ENCODE data around the gene SPAG16. TPM values are rescaled to one million over a fixed set of nuclear protein-coding genes. Genes with fewer than 3 reads are reported as not detected.
A peak's percentile ranks its signal among the peaks of the same experiment; 100 is the strongest.

The SPAG16 gene
- total RNA-seq, 1 experiment from 2014 or later, result 21.5 TPM

DNA sequence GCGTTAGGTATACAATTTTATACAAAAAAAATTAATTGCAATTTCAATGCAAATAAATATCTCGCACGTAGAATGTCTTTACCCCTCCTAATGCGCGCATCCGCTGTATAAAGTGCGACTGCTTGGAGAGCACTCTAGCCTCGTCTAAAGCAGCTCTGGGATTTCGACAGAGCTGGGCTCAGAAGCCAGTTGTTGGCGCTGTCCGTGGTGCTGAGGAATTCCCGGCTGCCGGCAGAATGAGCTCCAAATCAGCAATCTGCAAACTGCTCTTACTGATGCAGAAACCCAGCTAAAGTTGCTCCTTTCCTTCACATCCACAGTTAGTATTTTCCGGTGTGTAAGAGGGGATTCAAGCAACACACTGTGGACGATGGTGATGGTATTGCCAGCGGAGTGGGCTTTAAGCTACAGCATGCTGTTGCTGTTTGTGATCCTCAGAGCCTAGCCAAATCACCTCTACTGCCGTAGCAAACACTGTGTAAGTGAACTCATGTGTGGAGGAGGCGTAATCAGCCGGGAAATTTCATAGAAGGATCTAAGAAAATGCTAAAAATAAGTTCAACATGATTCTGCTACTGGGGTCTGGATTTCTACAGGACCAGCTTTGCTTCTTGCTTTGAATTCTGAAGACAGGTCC is 1126.8 kb downstream of the SPAG16 start, which contains the start of gene VWC2L:
VWC2L (plus strand) TSS at position 137 of the 637 bp plus-strand sequence. CDS start 3,140 bp downstream, outside the sequence.
- no peak within 1 kb of the TSS for H3K27ac Mint-ChIP-seq (ENCODE audit: unreplicated experiment)
- Histone ChIP-seq H3K9me3 (no peaks in the 10 kb centered on the region), H3K36me3 (ENCODE audit: control insufficient read depth, insufficient read depth, low read length) (no peaks in the 10 kb centered on the region), H3K4me1 (no peaks in the 10 kb centered on the region), H3K4me3 (ENCODE audit: low read depth, low read length) (no peak within 1 kb of the TSS), H3K27me3 (replicated peaks; ENCODE audit: control insufficient read depth, insufficient read depth, low read length) (no peaks in the 10 kb centered on the region)
- no peaks in the 10 kb centered on the region for H3K36me3 Mint-ChIP-seq (ENCODE audit: insufficient read depth, unreplicated experiment)
- H3K9me3 Mint-ChIP-seq (ENCODE audit: unreplicated experiment), result no peaks in the 10 kb centered on the region
- ChIA-PET POLR2A (interaction anchor here (0.6 kb wide), 1 partner anchor 557 kb away, joined by 3 read pairs; no protein-coding TSS in a partner anchor), CTCF (no interaction called here)
- no peak within 1 kb of the TSS for H3K4me3 Mint-ChIP-seq (ENCODE audit: unreplicated experiment)
- DNase-seq, result peak; percentile 75 to 84
- BruUV-seq (replicated peaks), result no TSS peak
- intact Hi-C loops (cut with micrococcal nuclease; ENCODE audit: unreplicated experiment), result loop anchor here (1.0 kb wide), 1 partner anchor 30 kb away; no protein-coding TSS in a partner anchor
- no peaks in the 10 kb centered on the region for H3K27me3 Mint-ChIP-seq (ENCODE audit: insufficient read depth, unreplicated experiment)
- H3K4me1 Mint-ChIP-seq (ENCODE audit: low read depth, unreplicated experiment), result no peaks in the 10 kb centered on the region
- TF ChIP-seq, protein P1, sequence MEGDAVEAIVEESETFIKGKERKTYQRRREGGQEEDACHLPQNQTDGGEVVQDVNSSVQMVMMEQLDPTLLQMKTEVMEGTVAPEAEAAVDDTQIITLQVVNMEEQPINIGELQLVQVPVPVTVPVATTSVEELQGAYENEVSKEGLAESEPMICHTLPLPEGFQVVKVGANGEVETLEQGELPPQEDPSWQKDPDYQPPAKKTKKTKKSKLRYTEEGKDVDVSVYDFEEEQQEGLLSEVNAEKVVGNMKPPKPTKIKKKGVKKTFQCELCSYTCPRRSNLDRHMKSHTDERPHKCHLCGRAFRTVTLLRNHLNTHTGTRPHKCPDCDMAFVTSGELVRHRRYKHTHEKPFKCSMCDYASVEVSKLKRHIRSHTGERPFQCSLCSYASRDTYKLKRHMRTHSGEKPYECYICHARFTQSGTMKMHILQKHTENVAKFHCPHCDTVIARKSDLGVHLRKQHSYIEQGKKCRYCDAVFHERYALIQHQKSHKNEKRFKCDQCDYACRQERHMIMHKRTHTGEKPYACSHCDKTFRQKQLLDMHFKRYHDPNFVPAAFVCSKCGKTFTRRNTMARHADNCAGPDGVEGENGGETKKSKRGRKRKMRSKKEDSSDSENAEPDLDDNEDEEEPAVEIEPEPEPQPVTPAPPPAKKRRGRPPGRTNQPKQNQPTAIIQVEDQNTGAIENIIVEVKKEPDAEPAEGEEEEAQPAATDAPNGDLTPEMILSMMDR (IDR thresholded peaks at IDR 0.05; ENCODE audit: insufficient read depth in 1 of 2, low read depth in 1 of 2, low read length in 1 of 2, severe bottlenecking in 1 of 2, unreplicated experiment in 1 of 2), result no peak

DNA sequence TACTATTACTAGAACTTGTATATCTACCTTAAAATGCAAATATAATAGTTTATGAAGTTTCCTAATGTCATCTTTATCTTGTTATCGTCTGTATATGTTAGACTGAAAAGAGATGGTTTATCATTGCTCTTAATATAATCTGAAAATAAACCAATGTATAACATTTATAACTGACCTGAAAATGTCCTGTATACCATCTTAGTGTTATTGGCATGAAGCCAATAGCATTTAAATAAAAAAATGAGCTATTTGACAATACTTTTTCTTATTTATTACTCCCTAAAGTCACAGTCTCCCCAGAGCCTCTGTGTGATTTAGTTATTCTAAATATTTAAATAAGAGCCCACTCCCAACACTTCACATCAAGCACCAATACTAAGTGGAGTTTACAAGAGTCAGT is 1128.4 kb downstream of the SPAG16 start:
- POLR2A ChIA-PET, result no interaction called here
- TF ChIP-seq, protein P1 (IDR thresholded peaks at IDR 0.05; ENCODE audit: insufficient read depth in 1 of 2, low read depth in 1 of 2, low read length in 1 of 2, severe bottlenecking in 1 of 2, unreplicated experiment in 1 of 2), result no peak
- no TSS peak for BruUV-seq (replicated peaks)
- Histone ChIP-seq H3K4me1 (no peaks in the 10 kb centered on the region), H3K4me3 (ENCODE audit: low read depth, low read length) (no peak overlapping the region), H3K9me3 (no peaks in the 10 kb centered on the region), H3K36me3 (ENCODE audit: control insufficient read depth, insufficient read depth, low read length) (no peaks in the 10 kb centered on the region), H3K27me3 (replicated peaks; ENCODE audit: control insufficient read depth, insufficient read depth, low read length) (no peaks in the 10 kb centered on the region)
- Mint-ChIP-seq H3K36me3 (ENCODE audit: insufficient read depth, unreplicated experiment) (no peaks in the 10 kb centered on the region), H3K27me3 (ENCODE audit: insufficient read depth, unreplicated experiment) (no peaks in the 10 kb centered on the region), H3K4me1 (ENCODE audit: low read depth, unreplicated experiment) (no peaks in the 10 kb centered on the region), H3K4me3 (ENCODE audit: unreplicated experiment) (no peak overlapping the region), H3K27ac (ENCODE audit: unreplicated experiment) (no peak overlapping the region), H3K9me3 (ENCODE audit: unreplicated experiment) (no peaks in the 10 kb centered on the region)
- intact Hi-C loops (cut with micrococcal nuclease; ENCODE audit: unreplicated experiment), result no loop called here
- no peak for DNase-seq
- CTCF ChIA-PET, result no interaction called here

DNA sequence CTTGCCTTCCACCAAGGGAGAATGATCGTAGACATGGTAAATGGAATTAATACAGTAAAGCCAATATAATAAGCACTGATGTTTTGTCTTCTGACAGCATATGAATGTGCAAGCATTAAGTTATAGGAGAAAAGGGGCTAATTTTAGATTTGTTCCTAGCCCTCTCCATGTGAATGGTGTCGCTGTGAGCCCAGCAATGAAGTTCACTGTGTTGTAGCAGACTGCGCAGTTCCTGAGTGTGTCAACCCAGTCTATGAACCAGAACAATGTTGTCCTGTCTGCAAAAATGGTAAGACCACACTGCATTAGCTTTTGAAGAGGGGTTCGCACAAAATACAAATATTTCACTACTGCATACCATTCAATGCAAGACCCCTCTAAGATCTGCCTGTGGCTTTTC is 1152.2 kb downstream of the SPAG16 start:
- Histone ChIP-seq H3K36me3 (ENCODE audit: control insufficient read depth, insufficient read depth, low read length) (no peaks in the 10 kb centered on the region), H3K4me1 (no peaks in the 10 kb centered on the region), H3K4me3 (ENCODE audit: low read depth, low read length) (no peak overlapping the region), H3K9me3 (no peaks in the 10 kb centered on the region), H3K27me3 (replicated peaks; ENCODE audit: control insufficient read depth, insufficient read depth, low read length) (no peaks in the 10 kb centered on the region)
- no TSS peak for BruUV-seq (replicated peaks)
- intact Hi-C loops (cut with micrococcal nuclease; ENCODE audit: unreplicated experiment), result no loop called here
- Mint-ChIP-seq H3K27me3 (ENCODE audit: insufficient read depth, unreplicated experiment) (peaks cover 3% of the 10 kb centered on the region), H3K4me3 (ENCODE audit: unreplicated experiment) (no peak overlapping the region), H3K9me3 (ENCODE audit: unreplicated experiment) (no peaks in the 10 kb centered on the region), H3K4me1 (ENCODE audit: low read depth, unreplicated experiment) (no peaks in the 10 kb centered on the region), H3K36me3 (ENCODE audit: insufficient read depth, unreplicated experiment) (no peaks in the 10 kb centered on the region), H3K27ac (ENCODE audit: unreplicated experiment) (no peak overlapping the region)
- ChIA-PET CTCF (no interaction called here), POLR2A (no interaction called here)
- TF ChIP-seq, protein P1 (IDR thresholded peaks at IDR 0.05; ENCODE audit: insufficient read depth in 1 of 2, low read depth in 1 of 2, low read length in 1 of 2, severe bottlenecking in 1 of 2, unreplicated experiment in 1 of 2), result no peak
- no peak for DNase-seq
